Measurements from ENCODE around the gene USP24.

The USP24 gene

GRCh38 chr1:55021942-55022546 lies 193.1 kb downstream of the USP24 start:
- peak; percentile 88 for DNase-seq (ENCODE audit: low spot score)
- TF ChIP-seq CTCF (IDR thresholded peaks at IDR 0.05; ENCODE audit: borderline replicate concordance, control extremely low read depth, extremely low read depth, insufficient read depth, missing control alignments) = peak; percentile 90
- in situ Hi-C loops (cut with MboI; ENCODE audit: low sequenced_read_pairs, unreplicated experiment) = no loop called here

- in situ Hi-C loops (cut with MboI; ENCODE audit: low sequenced_read_pairs, unreplicated experiment) = no loop called here
- DNase-seq (ENCODE audit: low spot score) = no peak
- no peak for TF ChIP-seq CTCF (IDR thresholded peaks at IDR 0.05; ENCODE audit: borderline replicate concordance, control extremely low read depth, extremely low read depth, insufficient read depth, missing control alignments)
These were observed 196.8 kb downstream of the USP24 start for GRCh38 chr1:55018395-55018794.
